Measurements from ENCODE around the gene TBC1D8.

TBC1D8 gene

GRCh38 chr2:100978582-100979191, 172.5 kb downstream of the TBC1D8 start:
- DNase-seq (ENCODE audit: low read depth), result peak; percentile 60
- Histone ChIP-seq H3K4me3 (ENCODE audit: low read length) (no peak overlapping the region), H3K9ac (ENCODE audit: low read length) (no peak overlapping the region), H3K27me3 (replicated peaks; ENCODE audit: control insufficient read depth, insufficient read depth, low read length) (no peaks in the 10 kb centered on the region), H3K9me3 (ENCODE audit: control insufficient read depth, low read length) (no peaks in the 10 kb centered on the region), H3K4me1 (ENCODE audit: control insufficient read depth, insufficient read depth, low read length) (peaks cover 3% of the 10 kb centered on the region), H3K36me3 (ENCODE audit: control insufficient read depth, insufficient read depth, low read length, severe bottlenecking) (peaks cover 77% of the 10 kb centered on the region)

DNA sequence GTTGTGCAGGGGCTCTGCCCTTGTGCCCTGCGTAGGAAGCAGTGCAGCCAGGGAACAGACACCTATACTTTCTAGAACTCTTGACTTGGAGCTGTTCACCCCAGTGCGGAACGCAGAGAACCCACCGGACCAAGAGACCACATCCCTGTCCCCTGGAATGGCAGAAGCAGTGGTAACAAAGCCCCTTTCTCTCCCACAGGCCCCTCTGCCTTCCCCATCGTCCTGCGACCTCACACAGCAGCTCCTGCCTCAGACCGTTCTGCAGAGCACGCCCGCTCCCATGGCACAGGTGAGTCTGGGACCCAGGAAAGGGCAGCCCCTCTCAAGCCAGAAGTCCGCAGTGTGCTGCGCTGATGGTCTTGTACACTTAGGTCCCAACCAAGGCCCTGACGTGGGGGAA, 173.7 kb downstream of the TBC1D8 start:
- H3K4me3 ChIP-seq (ENCODE audit: low read length), result no peak overlapping the region
- peaks cover 80% of the 10 kb centered on the region for H3K36me3 ChIP-seq (ENCODE audit: control insufficient read depth, insufficient read depth, low read length, severe bottlenecking)
- no peaks in the 10 kb centered on the region for H3K9me3 ChIP-seq (ENCODE audit: control insufficient read depth, low read length)
- no peak for DNase-seq (ENCODE audit: low read depth)
- H3K27me3 ChIP-seq (replicated peaks; ENCODE audit: control insufficient read depth, insufficient read depth, low read length), result no peaks in the 10 kb centered on the region
- H3K9ac ChIP-seq (ENCODE audit: low read length), result no peak overlapping the region
- H3K4me1 ChIP-seq (ENCODE audit: control insufficient read depth, insufficient read depth, low read length), result peaks cover 3% of the 10 kb centered on the region

DNA sequence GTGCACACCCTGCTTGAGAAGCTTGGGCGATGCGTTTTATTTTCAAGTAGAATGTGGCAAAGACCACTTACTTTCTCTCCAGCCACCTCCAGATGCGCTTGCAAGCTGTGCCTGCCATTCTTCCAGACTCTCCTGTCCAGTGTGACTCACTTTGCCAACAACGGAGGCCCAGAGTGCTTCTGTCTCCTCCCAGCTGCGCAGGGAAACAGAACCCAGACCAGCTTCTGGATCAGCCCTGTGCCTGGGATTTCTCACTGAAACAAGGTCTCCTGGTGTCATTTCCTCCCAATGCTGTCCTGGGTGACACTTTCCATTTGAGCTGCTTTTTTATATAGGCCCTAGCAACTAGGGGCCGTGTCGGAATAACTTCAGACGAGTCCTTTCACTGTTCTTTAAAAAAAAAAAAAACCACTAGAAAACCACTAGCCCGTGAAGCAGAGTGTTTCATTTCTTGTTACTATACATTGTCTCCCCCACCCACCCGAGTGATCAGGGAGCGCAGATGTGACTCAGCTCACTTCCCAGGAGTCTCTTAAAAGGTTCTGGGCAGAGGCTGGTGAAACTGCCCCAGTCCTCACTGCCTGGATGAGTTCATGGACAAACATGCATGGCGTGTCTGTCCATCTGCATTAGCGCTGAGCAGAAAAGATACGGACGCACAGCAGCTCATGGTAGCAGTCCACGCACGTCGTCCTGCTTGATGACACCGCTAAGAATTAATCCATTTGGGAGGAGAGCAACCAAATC, 174.4 kb downstream of the TBC1D8 start:
- peaks cover 3% of the 10 kb centered on the region for H3K4me1 ChIP-seq (ENCODE audit: control insufficient read depth, insufficient read depth, low read length)
- H3K9me3 ChIP-seq (ENCODE audit: control insufficient read depth, low read length), result no peaks in the 10 kb centered on the region
- H3K4me3 ChIP-seq (ENCODE audit: low read length), result no peak overlapping the region
- peaks cover 80% of the 10 kb centered on the region for H3K36me3 ChIP-seq (ENCODE audit: control insufficient read depth, insufficient read depth, low read length, severe bottlenecking)
- H3K27me3 ChIP-seq (replicated peaks; ENCODE audit: control insufficient read depth, insufficient read depth, low read length), result no peaks in the 10 kb centered on the region
- DNase-seq (ENCODE audit: low read depth), result no peak
- no peak overlapping the region for H3K9ac ChIP-seq (ENCODE audit: low read length)

DNA sequence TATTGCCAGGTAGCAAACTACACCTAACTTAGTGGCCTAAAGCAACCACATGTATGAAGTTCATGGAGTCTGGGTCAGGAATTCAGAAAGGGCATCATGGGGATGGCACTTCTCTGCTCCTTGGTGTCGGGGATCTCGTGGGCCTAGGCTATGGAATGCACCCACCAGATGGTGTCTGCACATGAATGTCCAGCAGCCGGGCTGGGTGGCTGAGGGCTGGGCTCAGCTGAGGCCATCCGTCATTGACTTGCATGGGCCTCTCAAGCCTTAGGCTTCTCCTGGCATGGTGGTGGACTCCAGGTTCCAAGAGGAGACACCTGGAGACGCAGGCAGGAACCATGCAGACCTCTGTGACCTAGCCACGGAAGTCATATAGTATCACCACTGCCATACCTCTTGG, 175.1 kb downstream of the TBC1D8 start:
- Histone ChIP-seq H3K27me3 (replicated peaks; ENCODE audit: control insufficient read depth, insufficient read depth, low read length) (no peaks in the 10 kb centered on the region), H3K4me3 (ENCODE audit: low read length) (no peak overlapping the region), H3K36me3 (ENCODE audit: control insufficient read depth, insufficient read depth, low read length, severe bottlenecking) (peaks cover 87% of the 10 kb centered on the region), H3K9ac (ENCODE audit: low read length) (no peak overlapping the region), H3K9me3 (ENCODE audit: control insufficient read depth, low read length) (no peaks in the 10 kb centered on the region), H3K4me1 (ENCODE audit: control insufficient read depth, insufficient read depth, low read length) (peaks cover 3% of the 10 kb centered on the region)
- no peak for DNase-seq (ENCODE audit: low read depth)

DNA sequence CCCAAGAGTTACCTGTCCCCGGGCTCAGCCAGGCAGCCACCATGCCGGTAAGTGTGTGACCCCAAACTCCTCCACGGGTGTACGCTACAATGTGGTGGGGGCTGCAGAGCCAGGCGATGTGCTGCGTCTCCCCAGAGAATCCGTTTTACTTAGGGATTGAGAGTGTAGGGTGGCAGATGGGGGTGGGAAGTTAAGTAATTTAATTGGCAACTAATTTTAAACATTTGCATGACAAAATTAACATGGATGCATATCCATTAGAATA, 175.7 kb downstream of the TBC1D8 start:
- Histone ChIP-seq H3K4me3 (ENCODE audit: low read length) (no peak overlapping the region), H3K36me3 (ENCODE audit: control insufficient read depth, insufficient read depth, low read length, severe bottlenecking) (peaks cover 88% of the 10 kb centered on the region), H3K9ac (ENCODE audit: low read length) (no peak overlapping the region), H3K9me3 (ENCODE audit: control insufficient read depth, low read length) (no peaks in the 10 kb centered on the region), H3K27me3 (replicated peaks; ENCODE audit: control insufficient read depth, insufficient read depth, low read length) (no peaks in the 10 kb centered on the region), H3K4me1 (ENCODE audit: control insufficient read depth, insufficient read depth, low read length) (no peaks in the 10 kb centered on the region)
- DNase-seq (ENCODE audit: low read depth), result no peak

GRCh38 chr2:100974712-100975520, 176.3 kb downstream of the TBC1D8 start:
- no peaks in the 10 kb centered on the region for H3K27me3 ChIP-seq (replicated peaks; ENCODE audit: control insufficient read depth, insufficient read depth, low read length)
- H3K4me1 ChIP-seq (ENCODE audit: control insufficient read depth, insufficient read depth, low read length), result no peaks in the 10 kb centered on the region
- no peak overlapping the region for H3K4me3 ChIP-seq (ENCODE audit: low read length)
- no peak for DNase-seq (ENCODE audit: low read depth)
- no peak overlapping the region for H3K9ac ChIP-seq (ENCODE audit: low read length)
- H3K36me3 ChIP-seq (ENCODE audit: control insufficient read depth, insufficient read depth, low read length, severe bottlenecking), result peaks cover 90% of the 10 kb centered on the region
- no peaks in the 10 kb centered on the region for H3K9me3 ChIP-seq (ENCODE audit: control insufficient read depth, low read length)

DNA sequence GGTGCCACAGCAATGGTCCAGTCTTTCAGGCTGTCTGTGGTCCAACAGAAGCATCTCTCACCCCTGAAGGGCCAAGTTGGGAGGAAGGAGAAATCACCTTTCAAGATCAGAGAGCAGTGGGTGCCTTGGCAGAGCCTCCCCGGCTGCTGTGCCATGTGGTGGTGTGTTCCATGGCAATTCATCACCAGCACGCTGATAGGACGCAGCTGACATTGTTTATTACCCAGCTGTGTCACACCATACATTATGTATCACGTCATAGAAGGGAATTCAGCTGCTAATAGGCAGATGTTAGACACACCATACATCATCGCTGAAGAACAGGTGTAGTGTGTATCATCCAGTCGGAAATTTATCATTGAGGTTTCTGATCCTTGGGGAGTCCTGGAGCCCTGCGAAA, 178.7 kb downstream of the TBC1D8 start:
- no peak for DNase-seq (ENCODE audit: low read depth)
- H3K9ac ChIP-seq (ENCODE audit: low read length), result no peak overlapping the region

DNA sequence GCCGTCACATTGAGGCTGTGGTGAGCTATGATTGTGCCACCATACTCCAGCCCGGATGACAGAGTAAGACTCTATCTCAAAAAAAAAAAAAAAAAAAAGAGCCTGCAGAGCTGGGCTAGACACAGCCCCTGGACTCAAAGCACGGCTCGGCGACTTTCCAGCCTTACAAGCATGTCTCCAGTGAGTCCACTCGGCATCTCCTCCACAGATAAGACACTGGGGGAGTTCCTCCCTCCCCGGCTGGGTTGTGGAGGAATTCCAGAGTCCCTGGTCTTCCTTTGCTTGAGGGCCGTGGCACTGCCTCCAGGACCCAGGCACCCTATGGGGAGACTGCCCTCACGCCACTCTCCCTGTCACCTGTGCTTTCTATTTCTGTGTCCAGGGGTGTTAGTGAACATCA, 180.0 kb downstream of the TBC1D8 start:
- no peaks in the 10 kb centered on the region for H3K9me3 ChIP-seq (ENCODE audit: control insufficient read depth, low read length)
- H3K36me3 ChIP-seq (ENCODE audit: control insufficient read depth, insufficient read depth, low read length, severe bottlenecking), result peaks cover 75% of the 10 kb centered on the region
- H3K4me3 ChIP-seq (ENCODE audit: low read length), result no peak overlapping the region
- no peak overlapping the region for H3K9ac ChIP-seq (ENCODE audit: low read length)
- DNase-seq (ENCODE audit: low read depth), result no peak
- no peaks in the 10 kb centered on the region for H3K4me1 ChIP-seq (ENCODE audit: control insufficient read depth, insufficient read depth, low read length)
- H3K27me3 ChIP-seq (replicated peaks; ENCODE audit: control insufficient read depth, insufficient read depth, low read length), result no peaks in the 10 kb centered on the region

More for the DNA sequence above, 178.7 kb downstream of the TBC1D8 start:
- H3K4me1 ChIP-seq (ENCODE audit: control insufficient read depth, insufficient read depth, low read length), result no peaks in the 10 kb centered on the region
- H3K36me3 ChIP-seq (ENCODE audit: control insufficient read depth, insufficient read depth, low read length, severe bottlenecking), result peaks cover 87% of the 10 kb centered on the region
- H3K4me3 ChIP-seq (ENCODE audit: low read length), result no peak overlapping the region
- no peaks in the 10 kb centered on the region for H3K9me3 ChIP-seq (ENCODE audit: control insufficient read depth, low read length)
- no peaks in the 10 kb centered on the region for H3K27me3 ChIP-seq (replicated peaks; ENCODE audit: control insufficient read depth, insufficient read depth, low read length)

DNA sequence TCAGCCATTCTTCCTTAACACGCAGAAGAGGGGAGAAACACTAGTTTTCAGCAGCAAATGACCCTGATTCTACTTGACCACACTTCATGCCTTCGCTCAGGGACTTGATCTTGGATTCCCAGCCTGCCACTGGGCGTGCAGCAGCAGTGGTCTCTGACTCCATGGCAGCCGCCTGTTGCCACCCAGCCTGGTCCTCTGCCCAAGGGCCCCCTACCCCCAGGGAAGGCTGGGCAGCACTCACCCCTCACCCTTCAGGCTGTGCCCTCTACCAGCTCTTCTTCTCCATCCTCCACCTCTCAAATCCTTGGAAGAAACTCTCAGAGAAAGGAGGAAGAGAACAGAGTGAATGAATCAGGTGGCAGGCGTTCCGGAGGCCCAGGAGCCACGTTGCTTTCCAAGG, 181.2 kb downstream of the TBC1D8 start:
- H3K9ac ChIP-seq (ENCODE audit: low read length), result no peak overlapping the region
- H3K4me3 ChIP-seq (ENCODE audit: low read length), result no peak overlapping the region
- H3K27me3 ChIP-seq (replicated peaks; ENCODE audit: control insufficient read depth, insufficient read depth, low read length), result no peaks in the 10 kb centered on the region
- H3K9me3 ChIP-seq (ENCODE audit: control insufficient read depth, low read length), result no peaks in the 10 kb centered on the region
- no peak for DNase-seq (ENCODE audit: low read depth)
- peaks cover 5% of the 10 kb centered on the region for H3K4me1 ChIP-seq (ENCODE audit: control insufficient read depth, insufficient read depth, low read length)
- peaks cover 63% of the 10 kb centered on the region for H3K36me3 ChIP-seq (ENCODE audit: control insufficient read depth, insufficient read depth, low read length, severe bottlenecking)

DNA sequence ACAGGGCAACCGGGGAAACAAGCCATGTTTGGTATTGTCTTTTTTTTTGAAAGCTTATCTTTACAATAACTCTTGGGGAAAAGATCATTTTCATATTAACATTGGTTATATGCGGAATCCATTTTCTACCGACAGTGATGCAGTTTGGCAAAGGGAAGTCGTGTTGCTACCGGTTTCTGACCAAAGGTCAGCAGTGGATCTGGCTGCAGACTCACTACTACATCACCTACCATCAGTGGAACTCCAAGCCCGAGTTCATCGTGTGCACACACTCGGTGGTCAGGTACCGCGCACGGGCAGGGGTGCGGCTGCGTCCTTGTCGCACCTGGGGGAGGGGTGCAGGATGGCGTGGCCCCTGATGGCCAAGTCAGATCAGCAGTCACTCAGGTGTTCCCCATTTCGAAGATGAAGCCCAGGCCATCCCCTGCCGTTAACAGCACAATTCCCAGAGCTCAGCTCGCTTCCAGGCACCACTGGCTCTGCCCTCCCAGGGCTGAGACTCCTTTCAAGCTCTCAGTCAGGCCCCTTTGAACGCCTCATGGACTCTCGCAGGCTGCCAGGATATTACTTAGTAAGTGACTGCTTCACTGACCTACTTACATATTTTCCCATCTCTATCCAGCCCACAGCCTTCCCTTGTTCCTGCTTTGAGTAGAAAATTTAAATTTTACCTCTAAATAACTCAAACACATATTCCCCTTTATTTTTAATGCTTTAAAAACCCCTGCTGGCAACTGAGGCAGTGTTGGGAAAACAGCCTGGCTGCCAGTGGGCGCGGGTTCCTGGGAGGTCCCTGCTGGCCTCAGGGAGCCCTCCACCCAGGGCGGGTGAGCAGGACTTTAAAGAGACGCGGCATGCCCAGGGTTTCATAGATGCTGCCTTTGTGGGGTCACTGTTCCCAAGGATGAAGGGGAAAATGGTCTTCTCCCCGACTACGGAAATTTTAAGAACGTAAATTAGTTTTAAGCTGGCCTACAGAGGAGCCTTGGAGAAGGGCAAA, 182.7 kb downstream of the TBC1D8 start:
- Histone ChIP-seq H3K36me3 (ENCODE audit: control insufficient read depth, insufficient read depth, low read length, severe bottlenecking) (peaks cover 49% of the 10 kb centered on the region), H3K4me1 (ENCODE audit: control insufficient read depth, insufficient read depth, low read length) (peaks cover 13% of the 10 kb centered on the region), H3K9me3 (ENCODE audit: control insufficient read depth, low read length) (no peaks in the 10 kb centered on the region), H3K9ac (ENCODE audit: low read length) (no peak overlapping the region), H3K27me3 (replicated peaks; ENCODE audit: control insufficient read depth, insufficient read depth, low read length) (no peaks in the 10 kb centered on the region), H3K4me3 (ENCODE audit: low read length) (no peak overlapping the region)
- no peak for DNase-seq (ENCODE audit: low read depth)

DNA sequence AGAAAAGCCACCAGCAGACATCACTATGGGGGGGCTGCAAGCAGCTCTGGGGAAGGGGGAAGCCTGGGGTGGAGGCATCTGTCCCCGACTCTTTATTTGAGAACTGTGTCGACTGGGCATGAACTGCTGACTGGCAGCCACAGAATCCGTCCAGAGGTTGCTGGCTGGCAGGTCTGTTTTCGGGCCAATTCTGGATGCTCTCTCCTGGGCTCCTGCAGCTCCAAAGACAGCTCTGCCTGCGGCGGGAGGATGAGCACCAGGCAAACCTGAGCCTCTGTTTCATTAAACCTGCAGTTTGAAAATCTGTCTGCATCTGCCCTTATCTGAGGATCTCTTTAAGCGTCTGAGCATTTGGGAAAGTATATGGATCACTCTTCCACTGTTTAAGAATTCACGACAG, 183.5 kb downstream of the TBC1D8 start:
- Histone ChIP-seq H3K9me3 (ENCODE audit: control insufficient read depth, low read length) (no peaks in the 10 kb centered on the region), H3K27me3 (replicated peaks; ENCODE audit: control insufficient read depth, insufficient read depth, low read length) (no peaks in the 10 kb centered on the region), H3K36me3 (ENCODE audit: control insufficient read depth, insufficient read depth, low read length, severe bottlenecking) (peaks cover 45% of the 10 kb centered on the region), H3K4me3 (ENCODE audit: low read length) (no peak overlapping the region), H3K4me1 (ENCODE audit: control insufficient read depth, insufficient read depth, low read length) (peaks cover 13% of the 10 kb centered on the region), H3K9ac (ENCODE audit: low read length) (no peak overlapping the region)
- no peak for DNase-seq (ENCODE audit: low read depth)
